Measurements from ENCODE around the gene FUNDC2.
"Not testable (repeated sequence)": the region's sequence is repeated elsewhere in the genome, so short reads cannot be mapped to it uniquely, and the experiment has no call there.

Gene FUNDC2

GRCh38 chrX:154991476-154991875 lies 35.2 kb upstream of the FUNDC2 start:
- H3K4me1 ChIP-seq (ENCODE audit: control insufficient read depth, insufficient read depth, low read length), result no peaks in the 10 kb centered on the region
- H3K27ac ChIP-seq (ENCODE audit: insufficient read depth, low read depth, low read length, poor library complexity, severe bottlenecking), result no peak overlapping the region
- H3K36me3 ChIP-seq (ENCODE audit: control insufficient read depth, insufficient read depth, low read length), result no peaks in the 10 kb centered on the region
- H3K27me3 ChIP-seq (ENCODE audit: control insufficient read depth, insufficient read depth, low read length, poor library complexity, severe bottlenecking), result no peaks in the 10 kb centered on the region
- WGBS, 2 experiments, result 100% methylated on average over 1 of the region's 1 CpG; no CpG with 5 or more reads in 1 of the 2 experiments
- no peak overlapping the region for H3K4me3 ChIP-seq (ENCODE audit: insufficient read depth, low read depth, low read length)
- no peaks in the 10 kb centered on the region for H3K9me3 ChIP-seq (ENCODE audit: control insufficient read depth, low read length)

- H3K4me3 ChIP-seq (ENCODE audit: insufficient read depth, low read depth, low read length), result no peak overlapping the region
- no peaks in the 10 kb centered on the region for H3K27me3 ChIP-seq (ENCODE audit: control insufficient read depth, insufficient read depth, low read length, poor library complexity, severe bottlenecking)
- WGBS, 2 experiments, result no CpG with 5 or more reads among the region's 1 CpG
These were observed 28.3 kb upstream of the FUNDC2 start for GRCh38 chrX:154998204-154998880.

GRCh38 chrX:155000841-155001240 lies 25.8 kb upstream of the FUNDC2 start:
- H3K27me3 ChIP-seq (ENCODE audit: control insufficient read depth, insufficient read depth, low read length, poor library complexity, severe bottlenecking), result no peaks in the 10 kb centered on the region
- no peak overlapping the region for H3K27ac ChIP-seq (ENCODE audit: insufficient read depth, low read depth, low read length, poor library complexity, severe bottlenecking)
- 67% methylated on average over 1 of the region's 1 CpG; no CpG with 5 or more reads in 1 of the 2 experiments for WGBS, 2 experiments
- H3K36me3 ChIP-seq (ENCODE audit: control insufficient read depth, insufficient read depth, low read length), result no peaks in the 10 kb centered on the region
- H3K4me1 ChIP-seq (ENCODE audit: control insufficient read depth, insufficient read depth, low read length), result no peaks in the 10 kb centered on the region
- no peaks in the 10 kb centered on the region for H3K9me3 ChIP-seq (ENCODE audit: control insufficient read depth, low read length)
- no peak overlapping the region for H3K4me3 ChIP-seq (ENCODE audit: insufficient read depth, low read depth, low read length)

More at GRCh38 chrX:154998204-154998880, 28.3 kb upstream of the FUNDC2 start:
- Histone ChIP-seq H3K9me3 (ENCODE audit: control insufficient read depth, low read length) (no peaks in the 10 kb centered on the region), H3K4me1 (ENCODE audit: control insufficient read depth, insufficient read depth, low read length) (no peaks in the 10 kb centered on the region), H3K27ac (ENCODE audit: insufficient read depth, low read depth, low read length, poor library complexity, severe bottlenecking) (no peak overlapping the region), H3K36me3 (ENCODE audit: control insufficient read depth, insufficient read depth, low read length) (no peaks in the 10 kb centered on the region)

DNA sequence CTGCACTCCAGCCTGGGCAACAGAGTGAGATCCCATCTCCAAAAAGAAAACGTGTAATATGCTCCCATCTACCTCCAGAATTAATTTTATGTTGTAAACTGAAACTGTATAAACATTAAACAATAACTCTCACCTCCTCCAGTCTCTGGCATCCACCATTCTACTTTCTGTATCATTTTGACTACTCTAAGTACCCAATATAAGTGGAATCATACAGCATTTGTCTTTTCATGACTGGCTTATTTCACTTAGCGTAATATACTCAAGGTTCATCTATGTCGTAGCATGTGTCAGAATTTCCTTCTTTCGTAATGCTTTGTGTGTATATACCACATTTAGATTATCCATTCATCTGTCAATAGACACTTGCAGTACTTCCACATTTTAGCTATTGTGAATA lies 24.8 kb upstream of the FUNDC2 start:
- H3K27me3 ChIP-seq (ENCODE audit: control insufficient read depth, insufficient read depth, low read length, poor library complexity, severe bottlenecking), result no peaks in the 10 kb centered on the region
- no peaks in the 10 kb centered on the region for H3K4me1 ChIP-seq (ENCODE audit: control insufficient read depth, insufficient read depth, low read length)
- H3K27ac ChIP-seq (ENCODE audit: insufficient read depth, low read depth, low read length, poor library complexity, severe bottlenecking), result no peak overlapping the region
- 95 to 98% methylated on average over 3 of the region's 4 CpGs for WGBS, 2 experiments
- no peaks in the 10 kb centered on the region for H3K36me3 ChIP-seq (ENCODE audit: control insufficient read depth, insufficient read depth, low read length)
- H3K4me3 ChIP-seq (ENCODE audit: insufficient read depth, low read depth, low read length), result no peak overlapping the region
- no peaks in the 10 kb centered on the region for H3K9me3 ChIP-seq (ENCODE audit: control insufficient read depth, low read length)

GRCh38 chrX:155005190-155005589 lies 21.5 kb upstream of the FUNDC2 start:
- Histone ChIP-seq H3K27me3 (ENCODE audit: control insufficient read depth, insufficient read depth, low read length, poor library complexity, severe bottlenecking) (no peaks in the 10 kb centered on the region), H3K36me3 (ENCODE audit: control insufficient read depth, insufficient read depth, low read length) (no peaks in the 10 kb centered on the region), H3K4me3 (ENCODE audit: insufficient read depth, low read depth, low read length) (no peak overlapping the region), H3K9me3 (ENCODE audit: control insufficient read depth, low read length) (no peaks in the 10 kb centered on the region), H3K27ac (ENCODE audit: insufficient read depth, low read depth, low read length, poor library complexity, severe bottlenecking) (no peak overlapping the region), H3K4me1 (ENCODE audit: control insufficient read depth, insufficient read depth, low read length) (no peaks in the 10 kb centered on the region)
- WGBS, 2 experiments, result 100% methylated on average over 2 of the region's 2 CpGs

- H3K9me3 ChIP-seq (ENCODE audit: control insufficient read depth, low read length); H3K4me1 ChIP-seq (ENCODE audit: control insufficient read depth, insufficient read depth, low read length); H3K27me3 ChIP-seq (ENCODE audit: control insufficient read depth, insufficient read depth, low read length, poor library complexity, severe bottlenecking); H3K4me3 ChIP-seq (ENCODE audit: insufficient read depth, low read depth, low read length); H3K36me3 ChIP-seq (ENCODE audit: control insufficient read depth, insufficient read depth, low read length); H3K27ac ChIP-seq (ENCODE audit: insufficient read depth, low read depth, low read length, poor library complexity, severe bottlenecking): not testable (repeated sequence)
- WGBS, 2 experiments, result no CpG with 5 or more reads among the region's 10 CpGs
These were observed 20.3 kb upstream of the FUNDC2 start for GRCh38 chrX:155006379-155006778.

DNA sequence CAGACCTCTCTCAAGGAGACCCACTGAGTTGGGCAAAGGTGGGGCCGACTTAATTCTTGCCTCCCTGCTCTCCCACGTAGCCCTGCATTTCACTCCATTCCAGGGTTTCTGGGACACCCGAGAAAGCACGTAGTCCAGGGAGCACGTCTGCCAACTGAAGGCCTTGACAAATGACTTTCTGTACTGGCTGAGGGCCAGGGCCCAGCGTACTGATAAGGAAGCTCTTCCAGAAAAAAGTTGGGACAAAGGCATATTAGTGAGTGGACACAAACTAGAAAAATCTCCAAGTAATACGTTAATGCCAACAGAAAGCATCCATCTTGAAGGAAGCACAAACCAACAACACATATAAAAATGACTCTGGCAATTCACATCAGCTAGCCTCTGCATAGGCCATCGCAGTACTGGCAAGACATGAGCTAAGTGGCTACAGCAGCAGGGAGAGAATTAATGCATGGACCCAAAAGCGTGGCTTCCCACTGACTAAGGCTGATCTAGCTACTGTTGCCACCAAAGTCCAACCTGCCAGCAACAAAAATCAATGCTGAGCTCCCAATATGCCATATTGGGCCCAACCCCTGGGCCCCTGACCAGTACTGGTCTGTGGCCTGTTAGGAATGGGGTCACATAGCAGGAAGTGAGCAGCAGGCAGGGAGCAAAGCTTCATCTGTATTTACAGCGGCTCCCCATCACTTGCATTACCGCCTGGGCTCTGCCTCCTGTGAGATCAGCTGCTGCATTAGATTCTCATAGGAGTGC lies 19.6 kb upstream of the FUNDC2 start:
- WGBS, 2 experiments, result 96 to 97% methylated on average over 6 of the region's 11 CpGs
- not testable (repeated sequence) for H3K4me3 ChIP-seq (ENCODE audit: insufficient read depth, low read depth, low read length); H3K36me3 ChIP-seq (ENCODE audit: control insufficient read depth, insufficient read depth, low read length); H3K27ac ChIP-seq (ENCODE audit: insufficient read depth, low read depth, low read length, poor library complexity, severe bottlenecking); H3K27me3 ChIP-seq (ENCODE audit: control insufficient read depth, insufficient read depth, low read length, poor library complexity, severe bottlenecking); H3K4me1 ChIP-seq (ENCODE audit: control insufficient read depth, insufficient read depth, low read length); H3K9me3 ChIP-seq (ENCODE audit: control insufficient read depth, low read length)

- not testable (repeated sequence) for H3K27me3 ChIP-seq (ENCODE audit: control insufficient read depth, insufficient read depth, low read length, poor library complexity, severe bottlenecking); H3K9me3 ChIP-seq (ENCODE audit: control insufficient read depth, low read length); H3K27ac ChIP-seq (ENCODE audit: insufficient read depth, low read depth, low read length, poor library complexity, severe bottlenecking); H3K4me1 ChIP-seq (ENCODE audit: control insufficient read depth, insufficient read depth, low read length); H3K36me3 ChIP-seq (ENCODE audit: control insufficient read depth, insufficient read depth, low read length); H3K4me3 ChIP-seq (ENCODE audit: insufficient read depth, low read depth, low read length)
- WGBS, 2 experiments, result 87 to 92% methylated on average over 3 of the region's 12 CpGs
These were observed 18.1 kb upstream of the FUNDC2 start for GRCh38 chrX:155008578-155008977.

DNA sequence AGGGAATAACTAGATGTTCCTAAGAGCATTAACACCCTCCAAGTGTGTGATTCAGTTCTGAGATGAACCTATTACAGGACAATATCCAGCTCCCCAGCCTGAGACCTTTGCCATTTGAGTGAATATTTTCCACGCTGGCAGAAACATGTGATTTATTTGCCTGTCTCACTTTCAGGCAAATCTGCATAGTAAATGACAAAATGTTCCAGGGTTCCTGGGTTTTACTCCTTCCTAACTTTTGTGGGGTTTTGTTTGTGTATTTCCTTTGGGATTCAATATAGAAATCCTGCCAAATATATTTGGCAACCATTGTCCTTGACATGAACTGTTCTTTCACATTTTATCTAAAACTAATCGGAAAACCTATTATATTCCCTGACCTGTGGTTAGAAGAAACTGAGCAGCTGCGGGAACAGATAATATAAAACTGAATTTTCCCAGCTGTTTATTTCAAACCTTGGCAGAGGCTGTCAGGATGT lies 16.6 kb upstream of the FUNDC2 start:
- Histone ChIP-seq H3K36me3 (ENCODE audit: control insufficient read depth, insufficient read depth, low read length) (no peaks in the 10 kb centered on the region), H3K4me1 (ENCODE audit: control insufficient read depth, insufficient read depth, low read length) (no peaks in the 10 kb centered on the region), H3K4me3 (ENCODE audit: insufficient read depth, low read depth, low read length) (no peak overlapping the region), H3K27ac (ENCODE audit: insufficient read depth, low read depth, low read length, poor library complexity, severe bottlenecking) (no peak overlapping the region), H3K27me3 (ENCODE audit: control insufficient read depth, insufficient read depth, low read length, poor library complexity, severe bottlenecking) (no peaks in the 10 kb centered on the region), H3K9me3 (ENCODE audit: control insufficient read depth, low read length) (no peaks in the 10 kb centered on the region)
- 95 to 98% methylated on average over 3 of the region's 3 CpGs for WGBS, 2 experiments

- Histone ChIP-seq H3K9me3 (ENCODE audit: control insufficient read depth, low read length) (no peaks in the 10 kb centered on the region), H3K27me3 (ENCODE audit: control insufficient read depth, insufficient read depth, low read length, poor library complexity, severe bottlenecking) (no peaks in the 10 kb centered on the region), H3K4me1 (ENCODE audit: control insufficient read depth, insufficient read depth, low read length) (no peaks in the 10 kb centered on the region), H3K36me3 (ENCODE audit: control insufficient read depth, insufficient read depth, low read length) (no peaks in the 10 kb centered on the region), H3K4me3 (ENCODE audit: insufficient read depth, low read depth, low read length) (no peak overlapping the region), H3K27ac (ENCODE audit: insufficient read depth, low read depth, low read length, poor library complexity, severe bottlenecking) (no peak overlapping the region)
- WGBS, 2 experiments, result 95 to 100% methylated on average over 2 to 3 of the region's 3 CpGs
These were observed 6.1 kb upstream of the FUNDC2 start for GRCh38 chrX:155020591-155020990.
